Erythroblast (primary cell): ENCODE measurements around the gene CATSPER2.
"Not testable (repeated sequence)": the region's sequence is repeated elsewhere in the genome, so short reads cannot be mapped to it uniquely, and the experiment has no call there.

Source experiments
- GATA1 ChIP-seq: IDR thresholded peaks from 2 replicates; pipeline ENCODE4 v1.6.1; 2011; ENCODE audit warnings: low read depth, mild to moderate bottlenecking, control low read depth, low read length, moderate library complexity
- POLR2A ChIP-seq: IDR thresholded peaks from 2 replicates; pipeline ENCODE4 v1.6.1; 2011; ENCODE audit warnings: mild to moderate bottlenecking, low read length

DNA sequence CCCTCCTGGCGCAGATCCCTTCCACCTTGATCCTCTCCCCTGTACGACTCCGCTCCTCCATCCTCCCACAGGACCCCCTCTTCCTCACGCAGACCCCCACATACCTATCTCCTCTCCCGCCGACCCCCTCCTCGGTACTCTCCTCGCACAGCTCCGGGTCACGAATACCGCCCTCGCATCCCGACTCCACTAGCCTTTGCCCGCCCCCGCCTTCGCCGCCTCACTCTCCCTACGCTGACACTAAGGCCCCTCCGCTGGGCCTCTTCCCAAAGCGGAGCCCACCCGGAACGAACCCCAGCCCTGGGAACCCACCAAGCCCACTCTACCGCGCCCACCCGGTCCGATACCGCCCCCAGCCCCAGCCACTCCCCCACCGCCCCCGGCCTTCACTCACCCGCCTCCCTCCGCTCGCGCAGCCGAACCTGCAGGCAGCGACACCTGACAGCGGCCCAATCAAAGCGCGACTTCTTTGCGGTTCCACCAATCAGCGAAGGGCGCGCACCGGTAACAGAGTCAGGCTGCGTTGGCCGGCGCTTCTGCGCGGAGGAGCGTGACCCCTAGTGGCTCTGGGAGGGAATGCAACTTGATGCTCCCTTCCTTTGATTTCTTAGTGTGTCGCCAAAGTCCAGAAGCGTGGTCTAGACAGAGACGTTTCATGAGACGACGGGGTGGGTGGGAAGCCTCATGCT is 58.7 kb downstream of the CATSPER2 start, which contains the start of gene PPIP5K1:
- TF ChIP-seq POLR2A, GATA1: not testable (repeated sequence)
